ENCODE data around the gene C9orf43. TPM values are rescaled to one million over a fixed set of nuclear protein-coding genes. Genes with fewer than 3 reads are reported as not detected.

The C9orf43 gene
- total and polyA plus RNA-seq, 9 of the 15 experiments (the other 6 are each of a cell fraction or from before 2014, with no cell fraction given) = 0.21 to 0.58 (median 0.33) TPM

DNA sequence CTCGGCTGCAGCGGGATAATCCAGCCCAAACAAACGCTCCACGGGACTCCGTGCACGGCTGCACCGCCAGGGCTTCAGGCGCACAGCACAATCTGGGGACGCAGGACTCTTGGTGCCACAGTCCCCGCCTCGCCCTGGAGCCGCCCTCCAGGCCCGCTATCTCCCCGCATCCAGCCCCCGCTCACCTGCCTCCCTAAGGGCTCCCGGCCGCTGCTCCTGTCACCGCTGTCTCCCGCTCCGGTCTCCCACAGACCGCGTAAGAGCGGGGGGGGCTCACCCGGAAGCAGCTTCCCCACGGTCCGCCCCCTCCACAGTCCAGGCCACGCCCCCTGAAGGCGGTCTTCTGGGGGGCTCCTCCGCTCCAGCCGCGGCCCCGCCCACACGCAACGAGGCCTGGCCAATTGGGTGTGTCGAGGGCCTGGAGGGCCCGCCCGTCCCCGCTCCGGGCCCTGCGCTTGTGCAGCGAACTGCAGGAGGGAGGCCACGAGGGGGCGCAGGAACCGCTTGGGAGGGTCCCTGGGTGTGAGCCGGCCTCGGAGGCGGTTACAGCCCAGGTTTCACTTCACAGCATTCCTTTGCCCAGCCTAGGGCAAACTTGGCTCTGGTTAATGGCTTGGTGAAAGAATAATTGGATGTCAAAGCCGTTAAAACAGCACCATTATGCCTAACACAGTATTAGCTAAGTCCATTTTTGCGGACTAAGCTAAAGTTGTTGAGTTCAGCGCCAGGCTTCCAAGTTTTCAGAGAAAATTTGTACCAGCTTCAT lies 9.3 kb upstream of the C9orf43 start, which contains the start of gene ALAD (continued):
- TF ChIP-seq, protein P1, sequence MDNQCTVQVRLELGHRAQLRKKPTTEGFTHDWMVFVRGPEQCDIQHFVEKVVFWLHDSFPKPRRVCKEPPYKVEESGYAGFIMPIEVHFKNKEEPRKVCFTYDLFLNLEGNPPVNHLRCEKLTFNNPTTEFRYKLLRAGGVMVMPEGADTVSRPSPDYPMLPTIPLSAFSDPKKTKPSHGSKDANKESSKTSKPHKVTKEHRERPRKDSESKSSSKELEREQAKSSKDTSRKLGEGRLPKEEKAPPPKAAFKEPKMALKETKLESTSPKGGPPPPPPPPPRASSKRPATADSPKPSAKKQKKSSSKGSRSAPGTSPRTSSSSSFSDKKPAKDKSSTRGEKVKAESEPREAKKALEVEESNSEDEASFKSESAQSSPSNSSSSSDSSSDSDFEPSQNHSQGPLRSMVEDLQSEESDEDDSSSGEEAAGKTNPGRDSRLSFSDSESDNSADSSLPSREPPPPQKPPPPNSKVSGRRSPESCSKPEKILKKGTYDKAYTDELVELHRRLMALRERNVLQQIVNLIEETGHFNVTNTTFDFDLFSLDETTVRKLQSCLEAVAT (IDR thresholded peaks at IDR 0.05) = peak in 1 of 2 experiments; percentile 84; a peak in 2 of 4 replicates
- TF ChIP-seq, protein P2, sequence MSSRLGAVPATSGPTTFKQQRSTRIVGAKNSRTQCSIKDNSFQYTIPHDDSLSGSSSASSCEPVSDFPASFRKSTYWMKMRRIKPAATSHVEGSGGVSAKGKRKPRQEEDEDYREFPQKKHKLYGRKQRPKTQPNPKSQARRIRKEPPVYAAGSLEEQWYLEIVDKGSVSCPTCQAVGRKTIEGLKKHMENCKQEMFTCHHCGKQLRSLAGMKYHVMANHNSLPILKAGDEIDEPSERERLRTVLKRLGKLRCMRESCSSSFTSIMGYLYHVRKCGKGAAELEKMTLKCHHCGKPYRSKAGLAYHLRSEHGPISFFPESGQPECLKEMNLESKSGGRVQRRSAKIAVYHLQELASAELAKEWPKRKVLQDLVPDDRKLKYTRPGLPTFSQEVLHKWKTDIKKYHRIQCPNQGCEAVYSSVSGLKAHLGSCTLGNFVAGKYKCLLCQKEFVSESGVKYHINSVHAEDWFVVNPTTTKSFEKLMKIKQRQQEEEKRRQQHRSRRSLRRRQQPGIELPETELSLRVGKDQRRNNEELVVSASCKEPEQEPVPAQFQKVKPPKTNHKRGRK (tag; IDR thresholded peaks at IDR 0.05) = no peak
- TF ChIP-seq CREB1 (IDR thresholded peaks at IDR 0.05) (peak; percentile 86), CREB1 (CRISPR knock-in tag; IDR thresholded peaks at IDR 0.05) (peak; percentile 84), SMC3 (conservative IDR thresholded peaks at IDR 0.05; ENCODE audit: insufficient read depth, low read depth, low read length) (peak; percentile 81), MBD2 (IDR thresholded peaks at IDR 0.05; ENCODE audit: borderline replicate concordance, low read depth) (peak; percentile 64; the same call in 1 of the 2 replicates), ZNF143 (CRISPR knock-in tag; IDR thresholded peaks at IDR 0.05) (no peak), CHD7 (IDR thresholded peaks at IDR 0.05; ENCODE audit: low read depth, low read length) (no peak), NR2F6 (CRISPR knock-in tag; IDR thresholded peaks at IDR 0.05) (no peak)
